ENCODE data around the gene LGALS3BP. TPM values are rescaled to one million over a fixed set of nuclear protein-coding genes. Genes with fewer than 3 reads are reported as not detected.

LGALS3BP gene
- total and polyA plus RNA-seq, 2 of the 13 experiments (the other 11 are each of a cell fraction or from before 2014, with no cell fraction given), result 137 to 332 TPM

GRCh38 chr17:78962345-78962983 lies 17.3 kb downstream of the LGALS3BP start (continued):
- TF ChIP-seq MLXIP (CRISPR knock-in tag; IDR thresholded peaks at IDR 0.05; ENCODE audit: borderline replicate concordance) (no peak), ZBTB8A (CRISPR knock-in tag; IDR thresholded peaks at IDR 0.05; ENCODE audit: borderline replicate concordance, low read depth) (no peak), PATZ1 (CRISPR knock-in tag; IDR thresholded peaks at IDR 0.05) (peak; percentile 53), DMAP1 (CRISPR knock-in tag; IDR thresholded peaks at IDR 0.05) (peak; percentile 57; the same call in 1 of the 2 replicates), HNF1B (CRISPR knock-in tag; IDR thresholded peaks at IDR 0.05) (peak; percentile 83; the same call in 1 of the 2 replicates), MAF1 (CRISPR knock-in tag; IDR thresholded peaks at IDR 0.05; ENCODE audit: borderline replicate concordance) (no peak), HMGA1 (CRISPR knock-in tag; conservative IDR thresholded peaks at IDR 0.05) (no peak), ZNF776 (CRISPR knock-in tag; IDR thresholded peaks at IDR 0.05) (no peak), TCF7L2 (IDR thresholded peaks at IDR 0.05; ENCODE audit: low read depth, low read length) (no peak), NFE2L2 (IDR thresholded peaks at IDR 0.05; ENCODE audit: low read length) (no peak), CTCF (CRISPR knock-in tag; IDR thresholded peaks at IDR 0.05) (peak; percentile 24), ZNF660 (CRISPR knock-in tag; IDR thresholded peaks at IDR 0.05; ENCODE audit: borderline replicate concordance, low read depth) (no peak), CC2D1A (CRISPR knock-in tag; IDR thresholded peaks at IDR 0.05) (no peak), PRDM15 (CRISPR knock-in tag; IDR thresholded peaks at IDR 0.05) (no peak)

All from HepG2 (cell line).